ENCODE data around the gene ART3. TPM values are rescaled to one million over a fixed set of nuclear protein-coding genes. Genes with fewer than 3 reads are reported as not detected.

Gene ART3
- total and polyA plus RNA-seq, 2 of the 8 experiments (the other 6 are each of a cell fraction or from before 2014, with no cell fraction given): 0.21 to 0.63 TPM

GRCh38 chr4:76060506-76060905, 14.0 kb upstream of the ART3 start:
- H3K4me2 ChIP-seq (ENCODE audit: insufficient read depth in 1 of 2, low read depth in 2 of 2, low read length in 2 of 2): no peak overlapping the region
- no peaks in the 10 kb centered on the region for H3K23me2 ChIP-seq (ENCODE audit: low read depth, low read length)
- no peak overlapping the region for H3K27ac ChIP-seq (ENCODE audit: low read depth, low read length)
- ChIA-PET POLR2A (ENCODE audit: partially characterized antibody) (no interaction called here), CTCF (ENCODE audit: partially characterized antibody) (interaction anchor here (2.3 kb wide), 1 partner anchor 165 kb away, joined by 9 read pairs; no protein-coding TSS in a partner anchor)
- no peak overlapping the region for H4K5ac ChIP-seq (ENCODE audit: insufficient read length, low read depth, low read length)
- H3K9ac ChIP-seq (replicated peaks in 1 of 4; ENCODE audit: extremely low read depth in 1 of 4, low read depth in 3 of 4, low read length in 3 of 4): no peak overlapping the region
- no peaks in the 10 kb centered on the region for H3K36me3 ChIP-seq (ENCODE audit: control insufficient read depth in 2 of 4, insufficient read depth in 4 of 4, low read length in 3 of 4)
- peaks cover 0 to 8% (median 3%) of the 10 kb centered on the region in 4 experiments; a peak in 2 of 7 replicates for H3K4me1 ChIP-seq (replicated peaks in 1 of 4; ENCODE audit: control insufficient read depth in 3 of 4, insufficient read depth in 4 of 4, low read length in 3 of 4)
- no peak overlapping the region for H3K4ac ChIP-seq (replicated peaks; ENCODE audit: insufficient read length, low read depth, low read length)
- H3K9me3 ChIP-seq (ENCODE audit: insufficient read depth in 2 of 2, low read depth in 1 of 2, low read length in 1 of 2): no peaks in the 10 kb centered on the region
- no peak overlapping the region for H3K18ac ChIP-seq (ENCODE audit: extremely low read depth, low read length)
- no peak overlapping the region for H3K56ac ChIP-seq (replicated peaks; ENCODE audit: insufficient read length, low read depth, low read length)
- H3K79me1 ChIP-seq (ENCODE audit: low read depth, low read length): no peaks in the 10 kb centered on the region
- no peak overlapping the region for H4K8ac ChIP-seq (ENCODE audit: extremely low read depth, insufficient read depth, low read length)
- no peak overlapping the region for H2AK5ac ChIP-seq (ENCODE audit: low read depth, low read length)
- TF ChIP-seq MAX (IDR thresholded peaks at IDR 0.05) (no peak), EGR1 (IDR thresholded peaks at IDR 0.05; ENCODE audit: borderline replicate concordance, low read depth, low read length) (no peak), USF2 (IDR thresholded peaks at IDR 0.05; ENCODE audit: low read length) (no peak), JUN (IDR thresholded peaks at IDR 0.05; ENCODE audit: low read depth, low read length) (no peak), CBX8 (IDR thresholded peaks at IDR 0.05; ENCODE audit: borderline replicate concordance, low read depth, low read length) (no peak), GTF2F1 (IDR thresholded peaks at IDR 0.05; ENCODE audit: borderline replicate concordance, low read depth, low read length) (no peak), TAF1 (IDR thresholded peaks at IDR 0.05; ENCODE audit: low read depth, low read length) (no peak), HDAC6 (IDR thresholded peaks at IDR 0.05; ENCODE audit: low read depth, low read length) (no peak)
- no peak overlapping the region for H2BK20ac ChIP-seq (ENCODE audit: low read length)
- H2BK12ac ChIP-seq (ENCODE audit: low read depth, low read length): no peak overlapping the region
- no peaks in the 10 kb centered on the region for H3K79me2 ChIP-seq (ENCODE audit: control insufficient read depth in 1 of 2, insufficient read depth in 2 of 2, low read length in 2 of 2)
- H3K14ac ChIP-seq (ENCODE audit: insufficient read length): no peak overlapping the region
- no peak overlapping the region for H2BK5ac ChIP-seq (ENCODE audit: low read depth, low read length)
- no peak overlapping the region for H2AFZ ChIP-seq (ENCODE audit: low read length)
- DNase-seq (ENCODE audit: low read depth in 1 of 2, low spot score in 2 of 2) (no peak), FAIRE-seq (no peak)
- peaks cover 0 to 2% (median 0%) of the 10 kb centered on the region in 4 experiments; a peak in 1 of 7 replicates for H3K27me3 ChIP-seq (replicated peaks in 1 of 4; ENCODE audit: control insufficient read depth in 3 of 4, extremely low read depth in 1 of 4, insufficient read depth in 3 of 4, low read length in 3 of 4)
- H3K4me3 ChIP-seq (ENCODE audit: extremely low read depth in 1 of 4, insufficient read depth in 2 of 4, low read depth in 3 of 4, low read length in 4 of 4): no peak overlapping the region
- H4K20me1 ChIP-seq (replicated peaks in 1 of 2; ENCODE audit: control insufficient read depth in 1 of 2, insufficient read depth in 2 of 2, low read length in 2 of 2): no peaks in the 10 kb centered on the region
- H2BK15ac ChIP-seq (ENCODE audit: low read length): no peak overlapping the region
- H4K91ac ChIP-seq (replicated peaks; ENCODE audit: insufficient read length, low read length): no peak overlapping the region
- H3K23ac ChIP-seq (ENCODE audit: insufficient read length): no peak overlapping the region
- no peak overlapping the region for H2BK120ac ChIP-seq (replicated peaks; ENCODE audit: low read depth, low read length)
